ENCODE results near the gene PPP3R1.

PPP3R1 gene

GRCh38 chr2:68237404-68237803 is 14.9 kb downstream of the PPP3R1 start:
- TF ChIP-seq, protein P1, sequence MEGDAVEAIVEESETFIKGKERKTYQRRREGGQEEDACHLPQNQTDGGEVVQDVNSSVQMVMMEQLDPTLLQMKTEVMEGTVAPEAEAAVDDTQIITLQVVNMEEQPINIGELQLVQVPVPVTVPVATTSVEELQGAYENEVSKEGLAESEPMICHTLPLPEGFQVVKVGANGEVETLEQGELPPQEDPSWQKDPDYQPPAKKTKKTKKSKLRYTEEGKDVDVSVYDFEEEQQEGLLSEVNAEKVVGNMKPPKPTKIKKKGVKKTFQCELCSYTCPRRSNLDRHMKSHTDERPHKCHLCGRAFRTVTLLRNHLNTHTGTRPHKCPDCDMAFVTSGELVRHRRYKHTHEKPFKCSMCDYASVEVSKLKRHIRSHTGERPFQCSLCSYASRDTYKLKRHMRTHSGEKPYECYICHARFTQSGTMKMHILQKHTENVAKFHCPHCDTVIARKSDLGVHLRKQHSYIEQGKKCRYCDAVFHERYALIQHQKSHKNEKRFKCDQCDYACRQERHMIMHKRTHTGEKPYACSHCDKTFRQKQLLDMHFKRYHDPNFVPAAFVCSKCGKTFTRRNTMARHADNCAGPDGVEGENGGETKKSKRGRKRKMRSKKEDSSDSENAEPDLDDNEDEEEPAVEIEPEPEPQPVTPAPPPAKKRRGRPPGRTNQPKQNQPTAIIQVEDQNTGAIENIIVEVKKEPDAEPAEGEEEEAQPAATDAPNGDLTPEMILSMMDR (IDR thresholded peaks at IDR 0.05; ENCODE audit: unreplicated experiment in 3 of 3): no peak
- Mint-ChIP-seq H3K27me3 (ENCODE audit: low read depth) (no peaks in the 10 kb centered on the region), H3K27ac (no peak overlapping the region), H3K4me1 (peaks cover 48% of the 10 kb centered on the region), H3K36me3 (ENCODE audit: low read depth) (peaks cover 12% of the 10 kb centered on the region), H3K4me3 (no peak overlapping the region), H3K9me3 (no peaks in the 10 kb centered on the region)

DNA sequence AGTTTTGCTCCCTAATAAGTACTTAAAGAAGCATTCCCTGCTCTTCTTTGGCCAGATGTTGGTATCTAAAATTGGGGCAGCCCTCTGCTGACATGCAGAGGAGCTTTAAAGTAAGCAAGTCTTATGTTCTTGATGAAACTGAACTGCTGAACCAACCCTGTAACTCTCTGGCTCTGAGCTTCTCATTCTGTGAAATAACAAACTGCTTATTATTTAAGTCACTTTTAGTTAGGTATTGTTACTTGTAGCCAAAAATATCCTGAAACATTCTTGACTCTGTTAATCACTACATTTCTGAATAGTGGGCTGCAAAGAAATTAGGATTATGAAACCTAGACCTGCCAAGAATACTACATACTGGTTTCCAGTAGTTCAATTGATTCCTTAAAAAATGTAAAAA is 15.5 kb downstream of the PPP3R1 start:
- H3K36me3 Mint-ChIP-seq (ENCODE audit: low read depth): peaks cover 12% of the 10 kb centered on the region
- no peak overlapping the region for H3K27ac Mint-ChIP-seq
- H3K4me3 Mint-ChIP-seq: no peak overlapping the region
- TF ChIP-seq, protein P1 (IDR thresholded peaks at IDR 0.05; ENCODE audit: unreplicated experiment in 3 of 3): no peak
- peaks cover 48% of the 10 kb centered on the region for H3K4me1 Mint-ChIP-seq
- H3K27me3 Mint-ChIP-seq (ENCODE audit: low read depth): no peaks in the 10 kb centered on the region
- no peaks in the 10 kb centered on the region for H3K9me3 Mint-ChIP-seq

- TF ChIP-seq, protein P1 (IDR thresholded peaks at IDR 0.05; ENCODE audit: unreplicated experiment in 3 of 3): no peak
- no peak overlapping the region for H3K4me3 Mint-ChIP-seq
Measured at GRCh38 chr2:68236103-68236734, 16.1 kb downstream of the PPP3R1 start.

DNA sequence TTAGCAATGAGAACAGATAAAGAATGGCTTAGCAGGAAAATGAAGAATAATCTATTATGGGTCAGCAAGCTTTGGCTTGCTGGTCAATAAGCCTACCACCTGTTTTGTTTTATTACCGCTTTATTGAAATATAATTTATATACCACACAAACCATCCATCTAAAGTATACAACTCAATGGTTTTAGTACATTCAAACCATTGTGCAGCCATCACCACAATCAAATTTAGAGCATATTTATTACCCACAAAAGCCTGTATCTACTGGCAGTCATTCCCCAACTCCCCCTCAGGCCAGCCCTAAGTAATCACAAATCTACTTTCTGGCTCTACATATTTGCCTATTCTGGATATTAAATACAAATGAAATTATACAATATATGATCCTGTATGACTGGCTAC is 17.2 kb downstream of the PPP3R1 start:
- Mint-ChIP-seq H3K27ac (peak overlapping the region in 1 of 3 experiments; percentile 11), H3K36me3 (ENCODE audit: low read depth) (peaks cover 11% of the 10 kb centered on the region), H3K27me3 (ENCODE audit: low read depth) (no peaks in the 10 kb centered on the region), H3K9me3 (no peaks in the 10 kb centered on the region), H3K4me1 (peaks cover 53% of the 10 kb centered on the region), H3K4me3 (no peak overlapping the region)
- TF ChIP-seq, protein P1 (IDR thresholded peaks at IDR 0.05; ENCODE audit: unreplicated experiment in 3 of 3): no peak

More at GRCh38 chr2:68236103-68236734, 16.1 kb downstream of the PPP3R1 start:
- H3K4me1 Mint-ChIP-seq: peaks cover 50% of the 10 kb centered on the region
- peak overlapping the region in 1 of 3 experiments; percentile 41 for H3K27ac Mint-ChIP-seq
- peaks cover 12% of the 10 kb centered on the region for H3K36me3 Mint-ChIP-seq (ENCODE audit: low read depth)
- H3K9me3 Mint-ChIP-seq: no peaks in the 10 kb centered on the region
- no peaks in the 10 kb centered on the region for H3K27me3 Mint-ChIP-seq (ENCODE audit: low read depth)

DNA sequence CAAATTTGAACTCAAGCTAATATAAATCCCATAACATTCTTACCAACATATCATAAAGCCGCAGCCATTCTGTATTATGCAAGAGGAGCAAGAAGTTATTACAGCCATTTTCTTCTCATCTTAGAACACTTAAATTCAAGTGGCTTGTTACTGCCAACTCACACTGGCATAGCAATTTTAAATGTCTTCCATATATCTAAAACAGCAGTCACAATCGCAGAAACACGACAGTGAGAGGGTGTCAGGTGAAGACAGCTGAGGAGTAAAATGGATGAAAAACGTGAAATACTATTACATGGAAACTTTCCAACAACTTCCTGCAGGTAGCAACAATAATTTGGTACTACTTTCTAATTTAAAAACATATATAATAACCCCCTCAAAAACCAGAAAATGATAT is 17.9 kb downstream of the PPP3R1 start:
- peaks cover 50% of the 10 kb centered on the region for H3K4me1 Mint-ChIP-seq
- TF ChIP-seq, protein P1 (IDR thresholded peaks at IDR 0.05; ENCODE audit: unreplicated experiment in 3 of 3): no peak
- H3K27me3 Mint-ChIP-seq (ENCODE audit: low read depth): no peaks in the 10 kb centered on the region
- peak overlapping the region in 1 of 3 experiments; percentile 11 for H3K27ac Mint-ChIP-seq
- no peak overlapping the region for H3K4me3 Mint-ChIP-seq
- peaks cover 9% of the 10 kb centered on the region for H3K36me3 Mint-ChIP-seq (ENCODE audit: low read depth)
- no peaks in the 10 kb centered on the region for H3K9me3 Mint-ChIP-seq

DNA sequence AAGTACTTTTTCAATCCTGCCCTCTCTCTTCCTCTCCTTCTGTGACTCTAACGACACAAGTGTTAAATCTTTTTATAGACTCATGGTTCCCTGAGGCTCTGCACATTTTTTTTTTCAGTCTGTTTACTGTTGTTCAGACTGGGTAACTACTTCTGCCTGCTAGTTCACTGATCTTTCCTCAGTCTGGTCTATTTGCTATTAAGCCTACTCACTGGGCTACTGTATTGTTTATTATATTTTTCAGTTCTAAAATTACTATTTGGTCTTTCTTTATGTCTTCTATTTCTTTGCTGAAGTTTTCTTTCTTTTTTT is 21.3 kb downstream of the PPP3R1 start:
- H3K36me3 Mint-ChIP-seq (ENCODE audit: low read depth): peaks cover 5% of the 10 kb centered on the region
- H3K27me3 Mint-ChIP-seq (ENCODE audit: low read depth): no peaks in the 10 kb centered on the region
- peak overlapping the region; percentile 12 to 66 (median 52) for H3K27ac Mint-ChIP-seq
- TF ChIP-seq, protein P1 (IDR thresholded peaks at IDR 0.05; ENCODE audit: unreplicated experiment in 3 of 3): no peak
- no peak overlapping the region for H3K4me3 Mint-ChIP-seq
- no peaks in the 10 kb centered on the region for H3K9me3 Mint-ChIP-seq
- peaks cover 30% of the 10 kb centered on the region for H3K4me1 Mint-ChIP-seq
